MM.1S (cell line): ENCODE measurements around the gene STARD5.

Experiments used
- DNase-seq: peaks from one replicate; pipeline ENCODE4 v3.0.0-alpha.2; 2015
- H2AFZ ChIP-seq: fragments of 300-600 bp; sonication (generic); 2 replicates; pipeline ENCODE4 v1.6.0; 2016; ENCODE audit warnings: antibody characterized with exemption, low read length
- H3F3A ChIP-seq: fragments of 300-600 bp; sonication (generic); 2 replicates; pipeline ENCODE4 v1.6.1; 2016; ENCODE audit warnings: mild to moderate bottlenecking, antibody characterized with exemption, low read length, moderate library complexity, mixed read lengths; ENCODE audit not compliant: insufficient read depth
- H3K27ac ChIP-seq: fragments of 300-600 bp; sonication (generic); 2 replicates; pipeline ENCODE4 v1.5.1; 2016; ENCODE audit warnings: mild to moderate bottlenecking, low read length
- H3K27me3 ChIP-seq: fragments of 300-600 bp; sonication (generic); replicated peaks from 2 replicates; pipeline ENCODE4 v1.6.0; 2016; ENCODE audit warnings: low read length; ENCODE audit not compliant: insufficient read depth
- H3K36me3 ChIP-seq: fragments of 300-600 bp; sonication (generic); replicated peaks from 2 replicates; pipeline ENCODE4 v1.6.1; 2016; ENCODE audit warnings: mild to moderate bottlenecking, low read length, mixed read lengths; ENCODE audit not compliant: insufficient read depth
- H3K4me1 ChIP-seq: fragments of 300-600 bp; sonication (generic); 2 replicates; pipeline ENCODE4 v1.6.1; 2016; ENCODE audit warnings: low read length, mixed read lengths
- H3K4me2 ChIP-seq: fragments of 300-600 bp; sonication (generic); 2 replicates; pipeline ENCODE4 v1.6.0; 2016; ENCODE audit warnings: low read depth, low read length
- H3K4me3 ChIP-seq: fragments of 300-600 bp; sonication (generic); 2 replicates; pipeline ENCODE4 v1.5.1; 2016; ENCODE audit warnings: low read length, mixed read lengths
- H3K79me2 ChIP-seq: fragments of 300-600 bp; sonication (generic); 2 replicates; pipeline ENCODE4 v1.6.1; 2016; ENCODE audit warnings: mixed run types, low read length, mixed read lengths
- H3K9ac ChIP-seq: fragments of 300-600 bp; sonication (generic); 2 replicates; pipeline ENCODE4 v1.6.1; 2016; ENCODE audit warnings: low read length, mixed read lengths
- H3K9me2 ChIP-seq: fragments of 300-600 bp; sonication (generic); replicated peaks from 2 replicates; pipeline ENCODE4 v1.6.1; 2016; ENCODE audit warnings: mild to moderate bottlenecking, low read length, mixed read lengths; ENCODE audit not compliant: insufficient read depth
- H3K9me3 ChIP-seq: fragments of 300-600 bp; sonication (generic); replicated peaks from 2 replicates; pipeline ENCODE4 v1.6.1; 2016; ENCODE audit warnings: mild to moderate bottlenecking, low read length, mixed read lengths; ENCODE audit not compliant: insufficient read depth
- H4K20me1 ChIP-seq: fragments of 300-600 bp; sonication (generic); 2 replicates; pipeline ENCODE4 v1.6.1; 2016; ENCODE audit warnings: mild to moderate bottlenecking, low read length, moderate library complexity, mixed read lengths; ENCODE audit not compliant: insufficient read depth
- EZH2 ChIP-seq: fragments of 300-600 bp; sonication (generic); optimal IDR thresholded peaks from 2 replicates; pipeline ENCODE3; 2017; ENCODE audit warnings: low read depth, mild to moderate bottlenecking, antibody characterized with exemption, low read length, mixed read lengths
- EZH2phosphoT487 ChIP-seq: fragments of 300-600 bp; sonication (generic); IDR thresholded peaks from 2 replicates; pipeline ENCODE4 v1.6.1; 2018; ENCODE audit warnings: antibody characterized with exemption, low read length
- TF ChIP-seq, protein P1 (sequence below): fragments of 300-600 bp; sonication (generic); IDR thresholded peaks from 2 replicates; pipeline ENCODE4 v1.5.1; 2016; ENCODE audit warnings: antibody characterized with exemption, low read length, mixed read lengths

Gene STARD5

DNA sequence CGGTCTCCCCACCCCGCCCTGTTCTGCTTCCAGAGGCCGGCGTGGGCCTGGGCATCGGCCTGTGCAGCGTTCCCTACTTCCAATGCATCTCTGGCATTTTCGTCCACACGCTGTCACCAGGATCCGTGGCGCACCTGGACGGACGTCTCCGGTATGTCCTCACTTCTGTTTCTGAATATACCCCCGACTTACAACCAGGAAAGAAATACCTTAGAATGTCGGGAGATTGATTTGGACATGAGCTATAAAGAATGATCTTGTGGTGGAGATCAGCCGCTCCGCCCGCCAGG is 41.4 kb downstream of the STARD5 start:
- TF ChIP-seq EZH2 (no peak), EZH2phosphoT487 (no peak)
- TF ChIP-seq, protein P1, sequence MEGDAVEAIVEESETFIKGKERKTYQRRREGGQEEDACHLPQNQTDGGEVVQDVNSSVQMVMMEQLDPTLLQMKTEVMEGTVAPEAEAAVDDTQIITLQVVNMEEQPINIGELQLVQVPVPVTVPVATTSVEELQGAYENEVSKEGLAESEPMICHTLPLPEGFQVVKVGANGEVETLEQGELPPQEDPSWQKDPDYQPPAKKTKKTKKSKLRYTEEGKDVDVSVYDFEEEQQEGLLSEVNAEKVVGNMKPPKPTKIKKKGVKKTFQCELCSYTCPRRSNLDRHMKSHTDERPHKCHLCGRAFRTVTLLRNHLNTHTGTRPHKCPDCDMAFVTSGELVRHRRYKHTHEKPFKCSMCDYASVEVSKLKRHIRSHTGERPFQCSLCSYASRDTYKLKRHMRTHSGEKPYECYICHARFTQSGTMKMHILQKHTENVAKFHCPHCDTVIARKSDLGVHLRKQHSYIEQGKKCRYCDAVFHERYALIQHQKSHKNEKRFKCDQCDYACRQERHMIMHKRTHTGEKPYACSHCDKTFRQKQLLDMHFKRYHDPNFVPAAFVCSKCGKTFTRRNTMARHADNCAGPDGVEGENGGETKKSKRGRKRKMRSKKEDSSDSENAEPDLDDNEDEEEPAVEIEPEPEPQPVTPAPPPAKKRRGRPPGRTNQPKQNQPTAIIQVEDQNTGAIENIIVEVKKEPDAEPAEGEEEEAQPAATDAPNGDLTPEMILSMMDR: no peak
- H3K4me2 ChIP-seq: no peak overlapping the region
- H3K9me2 ChIP-seq: no peaks in the 10 kb centered on the region
- peaks cover 31% of the 10 kb centered on the region for H3K4me1 ChIP-seq
- no peaks in the 10 kb centered on the region for H3K9me3 ChIP-seq
- H2AFZ ChIP-seq: no peak overlapping the region
- no peak for DNase-seq
- H3K79me2 ChIP-seq: no peaks in the 10 kb centered on the region
- 0 out of 2 replicates have a peak, but pooled peaks cover 8% of the 10 kb centered on the region for H3F3A ChIP-seq
- H3K27ac ChIP-seq: no peak overlapping the region
- no peak overlapping the region for H3K4me3 ChIP-seq
- no peaks in the 10 kb centered on the region for H3K36me3 ChIP-seq
- no peaks in the 10 kb centered on the region for H4K20me1 ChIP-seq
- no peaks in the 10 kb centered on the region for H3K27me3 ChIP-seq
- no peak overlapping the region for H3K9ac ChIP-seq

DNA sequence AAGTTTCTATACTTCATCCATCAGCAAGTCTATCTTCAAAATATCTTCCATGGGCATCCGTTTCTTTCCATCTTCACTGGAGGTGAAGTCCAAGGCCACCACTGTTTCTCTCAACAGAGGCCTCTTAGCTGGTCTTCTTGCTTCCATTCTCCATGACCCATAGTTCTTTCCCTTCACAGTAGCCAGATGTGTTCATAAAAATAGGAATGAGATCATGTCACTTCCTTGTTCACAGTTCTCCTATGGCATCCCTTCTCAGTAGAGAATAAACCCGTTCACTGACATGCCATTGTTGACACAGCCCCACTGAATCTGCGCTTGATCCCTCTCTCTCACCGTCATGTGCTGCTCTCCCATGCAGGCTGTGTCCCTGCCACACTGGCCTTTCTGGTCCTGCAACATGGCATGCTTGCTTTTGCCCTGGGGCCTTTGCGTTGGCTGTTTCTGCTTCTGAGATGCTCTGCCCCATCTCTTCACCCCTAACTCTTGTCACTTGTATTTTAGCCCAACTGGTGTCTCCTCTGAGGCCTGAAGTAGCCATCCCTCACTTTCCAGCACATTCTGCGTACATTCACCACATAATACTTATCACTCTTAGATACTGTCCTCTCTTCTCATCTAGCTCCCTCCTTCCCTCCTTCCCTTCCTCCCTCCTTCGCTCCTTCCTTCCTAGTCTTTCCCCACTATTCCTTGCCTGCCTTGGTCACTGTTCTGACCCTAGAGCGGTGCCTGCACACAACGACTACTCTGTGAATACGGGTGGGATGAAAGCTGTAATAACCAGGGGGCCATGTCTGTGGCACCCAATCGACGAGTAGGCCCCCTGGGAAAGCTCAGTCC is 42.0 kb downstream of the STARD5 start:
- Histone ChIP-seq H3K9ac (no peak overlapping the region), H3K9me2 (no peaks in the 10 kb centered on the region), H3K4me3 (no peak overlapping the region), H3K27me3 (no peaks in the 10 kb centered on the region), H3K4me2 (no peak overlapping the region), H3K79me2 (no peaks in the 10 kb centered on the region), H4K20me1 (no peaks in the 10 kb centered on the region), H3K4me1 (peaks cover 31% of the 10 kb centered on the region), H3K9me3 (no peaks in the 10 kb centered on the region), H3F3A (0 out of 2 replicates have a peak, but pooled peaks cover 8% of the 10 kb centered on the region), H3K36me3 (no peaks in the 10 kb centered on the region), H2AFZ (no peak overlapping the region), H3K27ac (no peak overlapping the region)
- no peak for DNase-seq
- TF ChIP-seq EZH2phosphoT487 (no peak), EZH2 (no peak)
- TF ChIP-seq, protein P1: no peak

DNA sequence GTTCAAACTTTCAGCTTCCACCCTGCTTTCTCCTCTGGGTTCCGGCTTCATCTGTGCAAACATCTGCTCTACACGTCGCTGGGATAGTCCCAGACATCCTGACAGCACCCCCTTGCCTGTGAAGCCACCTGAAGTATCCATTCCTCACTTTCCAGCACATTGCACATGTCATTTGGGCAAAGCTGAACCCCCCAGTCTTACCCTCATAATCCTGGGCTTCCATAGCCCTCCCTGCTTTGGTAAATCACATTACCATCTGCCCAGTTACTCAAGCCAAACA is 42.5 kb downstream of the STARD5 start:
- peaks cover 29% of the 10 kb centered on the region for H3K4me1 ChIP-seq
- no peak for DNase-seq
- no peaks in the 10 kb centered on the region for H3K9me2 ChIP-seq
- no peaks in the 10 kb centered on the region for H3K36me3 ChIP-seq
- H3K27ac ChIP-seq: no peak overlapping the region
- 0 out of 2 replicates have a peak, but pooled peaks cover 8% of the 10 kb centered on the region for H3F3A ChIP-seq
- no peaks in the 10 kb centered on the region for H3K79me2 ChIP-seq
- no peak overlapping the region for H3K4me3 ChIP-seq
- H3K4me2 ChIP-seq: no peak overlapping the region
- H2AFZ ChIP-seq: no peak overlapping the region
- H3K9me3 ChIP-seq: no peaks in the 10 kb centered on the region
- no peak for TF ChIP-seq EZH2
- TF ChIP-seq, protein P1: no peak
- TF ChIP-seq EZH2phosphoT487: no peak
- H4K20me1 ChIP-seq: no peaks in the 10 kb centered on the region
- H3K27me3 ChIP-seq: no peaks in the 10 kb centered on the region
- no peak overlapping the region for H3K9ac ChIP-seq
